AG09309 (cell line): Measurements from ENCODE around the gene CELSR1.

ENCODE experiments used
- DNase-seq: peaks from one replicate; pipeline ENCODE4 v3.0.0-alpha.2; 2010; ENCODE audit warnings: low read depth
- H3K4me3 ChIP-seq: 2 replicates; pipeline ENCODE4 v1.5.1; 2011; ENCODE audit warnings: mild to moderate bottlenecking, low read depth, low read length, moderate library complexity; ENCODE audit not compliant: control insufficient read depth
- TF ChIP-seq, protein P1 (sequence below): IDR thresholded peaks from 2 replicates; pipeline ENCODE4 v1.5.1; 2011; ENCODE audit warnings: mild to moderate bottlenecking, low read depth, low read length, inconsistent platforms; ENCODE audit not compliant: insufficient read depth, control insufficient read depth; ENCODE audit errors: missing control alignments

Gene CELSR1

DNA sequence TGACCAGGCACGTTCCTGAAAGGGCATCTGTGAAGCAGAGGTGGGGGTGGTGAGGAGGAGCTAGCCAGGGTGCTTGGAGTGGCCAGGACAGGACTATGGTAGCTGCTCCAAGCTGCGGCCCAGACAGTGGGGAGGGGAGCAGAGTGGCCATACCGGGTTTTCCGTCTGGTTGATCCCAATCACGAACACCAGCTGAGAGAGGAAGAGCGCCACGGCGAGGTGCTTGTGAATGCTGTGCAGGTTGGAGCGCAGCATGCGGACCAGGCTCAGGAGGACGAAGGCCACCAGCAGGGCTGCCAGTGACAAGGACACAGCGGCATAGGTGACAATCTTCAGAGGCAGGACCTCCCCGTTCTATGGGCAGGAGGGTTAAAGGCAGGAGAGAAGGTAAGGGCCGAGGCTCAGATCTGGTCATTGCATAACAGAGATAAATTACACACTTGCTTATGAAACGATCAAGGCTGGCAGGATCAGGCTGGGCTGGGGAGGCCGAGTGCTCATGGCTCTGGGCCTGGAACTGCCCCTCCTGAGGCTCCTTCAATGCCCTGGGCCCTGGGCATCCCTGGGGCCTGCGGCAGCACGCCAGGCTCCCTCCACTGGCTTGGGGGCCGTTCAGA lies 160.4 kb downstream of the CELSR1 start:
- TF ChIP-seq, protein P1, sequence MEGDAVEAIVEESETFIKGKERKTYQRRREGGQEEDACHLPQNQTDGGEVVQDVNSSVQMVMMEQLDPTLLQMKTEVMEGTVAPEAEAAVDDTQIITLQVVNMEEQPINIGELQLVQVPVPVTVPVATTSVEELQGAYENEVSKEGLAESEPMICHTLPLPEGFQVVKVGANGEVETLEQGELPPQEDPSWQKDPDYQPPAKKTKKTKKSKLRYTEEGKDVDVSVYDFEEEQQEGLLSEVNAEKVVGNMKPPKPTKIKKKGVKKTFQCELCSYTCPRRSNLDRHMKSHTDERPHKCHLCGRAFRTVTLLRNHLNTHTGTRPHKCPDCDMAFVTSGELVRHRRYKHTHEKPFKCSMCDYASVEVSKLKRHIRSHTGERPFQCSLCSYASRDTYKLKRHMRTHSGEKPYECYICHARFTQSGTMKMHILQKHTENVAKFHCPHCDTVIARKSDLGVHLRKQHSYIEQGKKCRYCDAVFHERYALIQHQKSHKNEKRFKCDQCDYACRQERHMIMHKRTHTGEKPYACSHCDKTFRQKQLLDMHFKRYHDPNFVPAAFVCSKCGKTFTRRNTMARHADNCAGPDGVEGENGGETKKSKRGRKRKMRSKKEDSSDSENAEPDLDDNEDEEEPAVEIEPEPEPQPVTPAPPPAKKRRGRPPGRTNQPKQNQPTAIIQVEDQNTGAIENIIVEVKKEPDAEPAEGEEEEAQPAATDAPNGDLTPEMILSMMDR: no peak
- no peak overlapping the region for H3K4me3 ChIP-seq
- no peak for DNase-seq

DNA sequence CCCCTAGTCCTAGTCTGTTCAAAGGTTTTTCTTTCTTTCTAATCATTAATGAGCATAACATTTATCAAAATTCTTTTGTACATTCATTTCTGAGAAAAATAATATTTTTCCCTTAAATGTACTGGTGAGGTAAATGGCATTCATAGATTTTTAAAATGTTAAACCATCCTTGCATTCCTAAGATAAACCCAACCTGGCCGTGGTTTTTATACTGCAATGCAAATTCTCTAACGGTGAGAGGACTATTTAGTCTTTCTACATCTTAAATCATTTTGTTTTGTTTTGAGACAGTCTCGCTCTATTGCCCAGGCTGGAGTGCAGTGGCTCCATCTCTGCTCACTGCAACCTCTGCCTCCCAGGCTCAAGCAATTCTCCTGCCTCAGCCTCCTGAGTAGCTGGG lies 161.3 kb downstream of the CELSR1 start:
- TF ChIP-seq, protein P1: no peak
- no peak overlapping the region for H3K4me3 ChIP-seq
- no peak for DNase-seq

DNA sequence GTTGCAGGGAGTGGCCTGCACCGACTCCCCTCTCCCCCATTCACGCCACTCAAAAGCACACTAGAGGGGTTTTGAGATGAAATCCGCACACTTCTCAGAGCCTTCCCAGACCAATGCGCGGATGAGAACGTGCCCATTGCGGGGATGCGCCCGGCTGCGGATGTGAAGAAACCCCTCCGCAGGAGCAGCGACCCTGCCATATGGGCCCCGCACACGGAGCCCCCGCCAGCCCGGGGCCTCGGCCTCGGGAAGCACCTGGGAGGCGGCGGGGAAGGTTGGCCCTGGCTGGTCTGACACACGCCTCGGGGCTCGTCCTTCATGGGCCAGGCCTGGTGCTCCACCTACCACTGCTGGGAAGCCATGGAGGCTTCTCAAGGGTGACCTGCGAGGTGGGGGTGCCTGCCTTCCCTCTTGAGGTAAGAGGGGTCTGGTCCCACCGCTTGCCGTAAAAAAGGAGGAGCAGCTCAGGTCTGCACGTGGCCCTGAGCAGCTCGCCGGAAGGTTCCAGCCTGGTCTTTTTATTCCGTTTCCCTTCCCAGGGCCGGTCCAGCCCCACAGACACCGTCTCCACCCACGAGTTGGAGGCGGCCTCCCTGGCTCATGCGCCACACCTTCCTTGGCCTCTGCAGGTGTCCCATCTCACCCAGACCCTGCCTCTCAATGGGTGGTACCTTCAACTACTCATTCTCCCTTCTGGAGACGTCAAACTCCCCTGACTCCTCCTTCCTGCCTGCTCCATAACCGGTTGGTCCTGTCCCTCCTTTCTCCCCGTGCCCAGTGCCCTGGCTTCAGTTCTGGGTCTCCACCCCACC lies 162.6 kb downstream of the CELSR1 start:
- TF ChIP-seq, protein P1: no peak
- DNase-seq: no peak
- H3K4me3 ChIP-seq: no peak overlapping the region

DNA sequence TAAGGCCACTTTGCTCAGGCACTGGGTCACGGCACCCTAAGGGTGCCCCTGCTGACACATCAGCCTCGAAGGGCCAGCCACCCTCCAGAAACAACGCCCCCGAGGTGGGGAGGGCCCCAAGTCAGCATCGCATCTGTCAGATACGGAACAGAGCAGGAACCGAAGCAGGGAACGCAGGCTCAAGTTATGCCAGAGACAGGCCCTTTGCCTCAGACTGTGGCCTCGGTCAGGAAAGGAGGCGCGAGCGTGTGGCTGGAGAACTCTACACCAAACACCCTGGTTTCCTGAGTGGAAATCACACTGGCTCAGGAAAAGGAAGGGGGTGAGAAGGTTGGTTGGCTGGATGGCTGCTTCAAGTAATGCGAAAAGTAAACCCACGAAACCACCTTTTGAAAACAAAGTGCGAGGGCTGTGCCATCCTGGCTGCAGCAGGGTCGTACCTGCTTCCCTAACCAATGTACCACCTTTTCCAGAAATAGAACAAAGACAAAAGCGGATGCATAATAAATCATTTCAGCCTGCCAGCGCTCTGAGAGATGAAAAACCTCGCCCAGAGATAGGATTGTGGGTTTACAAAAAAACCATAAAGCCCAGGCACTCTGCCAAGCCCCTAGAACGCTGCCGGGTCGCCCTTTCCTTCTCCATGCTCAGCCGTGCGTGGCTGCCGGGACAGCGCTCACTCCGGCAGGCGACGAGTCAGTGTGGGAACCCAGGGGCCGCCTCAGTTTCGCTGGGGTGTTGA lies 163.3 kb downstream of the CELSR1 start:
- no peak for DNase-seq
- no peak overlapping the region for H3K4me3 ChIP-seq
- TF ChIP-seq, protein P1: no peak

DNA sequence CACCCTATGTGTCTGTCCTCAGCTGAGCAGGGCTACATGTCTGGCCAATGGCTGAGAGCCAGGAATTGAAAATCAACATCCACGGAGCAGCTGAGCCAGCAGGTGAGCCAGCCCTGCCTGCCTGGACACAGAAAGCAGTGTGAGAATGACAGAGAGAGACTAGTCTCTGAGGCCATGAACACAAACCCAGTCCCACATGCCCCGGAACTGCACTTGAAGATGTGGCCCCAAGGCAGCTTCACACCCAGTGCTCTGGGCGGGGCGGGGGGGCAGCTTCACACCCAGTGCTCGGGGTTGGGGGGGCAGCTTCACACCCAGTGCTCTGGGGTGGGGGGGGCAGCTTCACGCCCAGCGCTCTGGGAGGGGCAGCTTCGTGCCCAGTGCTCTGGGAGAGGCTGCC lies 164.3 kb downstream of the CELSR1 start:
- TF ChIP-seq, protein P1: no peak
- no peak for DNase-seq
- H3K4me3 ChIP-seq: no peak overlapping the region

DNA sequence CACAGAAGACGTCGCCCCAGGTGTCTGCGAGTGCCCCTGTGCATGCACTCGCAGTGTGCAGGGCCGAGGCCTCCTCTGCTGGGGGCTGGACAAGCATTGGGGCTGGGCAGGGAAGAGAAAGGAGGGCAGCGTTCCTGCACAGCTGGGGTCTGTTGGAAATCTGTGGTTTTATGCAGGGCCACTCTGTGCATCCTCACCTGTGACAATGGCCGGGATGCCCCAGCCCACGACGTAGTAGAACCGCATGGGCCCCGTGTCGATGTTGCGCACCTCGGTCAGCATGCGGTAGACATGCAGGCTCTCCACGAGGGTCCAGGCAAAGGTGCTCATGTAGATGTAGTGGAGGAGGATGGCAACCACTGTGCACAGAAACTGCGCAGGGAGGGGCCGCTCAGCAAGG lies 164.7 kb downstream of the CELSR1 start:
- no peak for DNase-seq
- H3K4me3 ChIP-seq: no peak overlapping the region
- TF ChIP-seq, protein P1: no peak
